PC-9 (cell line): ENCODE data around the gene IYD. TPM values are rescaled to one million over a fixed set of nuclear protein-coding genes. Genes with fewer than 3 reads are reported as not detected.
A peak's percentile ranks its signal among the peaks of the same experiment; 100 is the strongest.

Experiments
- BruUV-seq: library from RNA; stranded (reverse); fragments of 400-500 nt; replicated peaks from 2 replicates; lab custom pipeline; 2021; lab: Mats Ljungman, UMichigan
- CTCF ChIA-PET: fragments of 300-600 bp; sonication (Branson Sonifier 250); formaldehyde crosslinking; loops from one replicate; lab custom pipeline; 2022; ENCODE audit warnings: antibody characterized with exemption; lab: Charles Lee
- POLR2A ChIA-PET: fragments of 300-600 bp; sonication (Branson Sonifier 250); formaldehyde crosslinking; loops from one replicate; lab custom pipeline; 2022; ENCODE audit warnings: antibody characterized with exemption; ENCODE audit not compliant: unreplicated experiment; lab: Charles Lee
- DNase-seq, 2 experiments: peaks; one replicate each; pipeline versions ENCODE4 v3.0.0 to v3.0.0-alpha.2; 2015 to 2022; ENCODE audit warnings: mixed read lengths in 1 of 2
- H2AFZ ChIP-seq: fragments of 200-600 bp; sonication (generic); 2 replicates; pipeline ENCODE4 v1.8.1; 2017; ENCODE audit warnings: antibody characterized with exemption
- H3F3A ChIP-seq: fragments of 200-600 bp; sonication (generic); 2 replicates; pipeline ENCODE4 v1.8.1; 2017; ENCODE audit warnings: antibody characterized with exemption, mild to moderate bottlenecking, low read depth; ENCODE audit not compliant: insufficient read depth
- H3K27ac ChIP-seq: fragments of 200-600 bp; sonication (generic); 2 replicates; pipeline ENCODE4 v1.6.1; 2016; ENCODE audit warnings: mixed run types
- H3K27me3 ChIP-seq: fragments of 200-600 bp; sonication (generic); 2 replicates; pipeline ENCODE4 v1.6.1; 2016; ENCODE audit warnings: low read depth, mixed run types; ENCODE audit not compliant: insufficient read depth
- H3K36me3 ChIP-seq: fragments of 200-600 bp; sonication (generic); 2 replicates; pipeline ENCODE4 v1.6.1; 2016; ENCODE audit warnings: low read depth, mixed run types
- H3K4me1 ChIP-seq: fragments of 200-600 bp; sonication (generic); replicated peaks from 2 replicates; pipeline ENCODE4 v1.6.1; 2016; ENCODE audit warnings: mixed run types; ENCODE audit not compliant: insufficient read depth
- H3K4me2 ChIP-seq: fragments of 200-600 bp; sonication (generic); 2 replicates; pipeline ENCODE4 v1.6.1; 2017; ENCODE audit warnings: mixed run types
- H3K4me3 ChIP-seq: fragments of 200-600 bp; sonication (generic); 2 replicates; pipeline ENCODE4 v1.6.1; 2016; ENCODE audit warnings: mixed run types
- H3K79me2 ChIP-seq: fragments of 200-600 bp; sonication (generic); 2 replicates; pipeline ENCODE4 v1.6.1; 2017; ENCODE audit warnings: low read depth, mixed run types
- H3K9me2 ChIP-seq: fragments of 200-600 bp; sonication (generic); 2 replicates; pipeline ENCODE4 v1.8.1; 2017; ENCODE audit warnings: mild to moderate bottlenecking; ENCODE audit not compliant: insufficient read depth
- H3K9me3 ChIP-seq: fragments of 200-600 bp; sonication (generic); 2 replicates; pipeline ENCODE4 v1.8.1; 2016; ENCODE audit warnings: low read depth; ENCODE audit not compliant: insufficient read depth
- H4K20me1 ChIP-seq: fragments of 200-600 bp; sonication (generic); 2 replicates; pipeline ENCODE4 v1.8.1; 2017; ENCODE audit not compliant: insufficient read depth
- CTCF ChIP-seq: fragments of 200-600 bp; sonication (generic); conservative IDR thresholded peaks from 2 replicates; pipeline ENCODE4 v1.6.1; 2017; ENCODE audit warnings: mixed run types, antibody characterized with exemption, mild to moderate bottlenecking, moderate library complexity
- EZH2 ChIP-seq: fragments of 200-600 bp; sonication (generic); IDR thresholded peaks from 2 replicates; pipeline ENCODE4 v1.8.0; 2017; ENCODE audit warnings: antibody characterized with exemption, low read depth
- intact Hi-C: fragments of 100-400 bp; cut with micrococcal nuclease; formaldehyde crosslinking; loops from one replicate; pipeline ENCODE4 v1.10.0; 2022; ENCODE audit not compliant: unreplicated experiment
- total RNA-seq: library from RNA; stranded (reverse); gene quantifications from 2 replicates; pipeline ENCODE4 v1.2.3, GENCODE V29; 2021

IYD gene
- total RNA-seq, 1 experiment from 2014 or later: not detected

GRCh38 chr6:150334790-150335783, 33.7 kb upstream of the IYD start:
- POLR2A ChIA-PET: interaction anchor here (0.6 kb wide), 1 partner anchor 138 kb away, joined by 5 read pairs; no protein-coding TSS in a partner anchor
- intact Hi-C loops: loop anchor here (1.0 to 10.0 kb wide), 7 partner anchors 60 to 482 kb away; no protein-coding TSS in a partner anchor
- no peaks in the 10 kb centered on the region for H3K27me3 ChIP-seq

GRCh38 chr6:150336299-150336698, 32.5 kb upstream of the IYD start:
- ChIA-PET POLR2A (no interaction called here), CTCF (no interaction called here)
- Histone ChIP-seq H4K20me1 (no peaks in the 10 kb centered on the region), H3K9me2 (no peaks in the 10 kb centered on the region), H3K9me3 (no peaks in the 10 kb centered on the region), H3K4me1 (peaks cover 13% of the 10 kb centered on the region), H3F3A (peaks cover 10% of the 10 kb centered on the region; the same call in 1 of the 2 replicates), H3K79me2 (no peaks in the 10 kb centered on the region), H2AFZ (0 out of 2 replicates have a peak overlapping the region, but pooled peaks have one; percentile 26), H3K27ac (0 out of 2 replicates have a peak overlapping the region, but pooled peaks have one; percentile 2), H3K4me3 (0 out of 2 replicates have a peak overlapping the region, but pooled peaks have one; percentile 11), H3K36me3 (no peaks in the 10 kb centered on the region), H3K4me2 (peak overlapping the region; percentile 35; the same call in 1 of the 2 replicates), H3K27me3 (no peaks in the 10 kb centered on the region)
- intact Hi-C loops: loop anchor here (5.0 to 10.0 kb wide), 4 partner anchors 59 to 481 kb away; no protein-coding TSS in a partner anchor
- DNase-seq: peak in 1 of 2 experiments; percentile 67
- no TSS peak for BruUV-seq
- no peak for TF ChIP-seq CTCF
- no peak for TF ChIP-seq EZH2

More at GRCh38 chr6:150334790-150335783, 33.7 kb upstream of the IYD start:
- H3K4me2 ChIP-seq: no peak overlapping the region
- no peak overlapping the region for H2AFZ ChIP-seq
- H3K36me3 ChIP-seq: no peaks in the 10 kb centered on the region
- H3K9me2 ChIP-seq: no peaks in the 10 kb centered on the region
- BruUV-seq: no TSS peak
- H3K4me1 ChIP-seq: peaks cover 13% of the 10 kb centered on the region
- no peaks in the 10 kb centered on the region for H3K9me3 ChIP-seq
- no peak overlapping the region for H3K27ac ChIP-seq
- H4K20me1 ChIP-seq: no peaks in the 10 kb centered on the region
- peaks cover 10% of the 10 kb centered on the region; the same call in 1 of the 2 replicates for H3F3A ChIP-seq
- CTCF ChIA-PET: no interaction called here
- peak; percentile 92 for TF ChIP-seq CTCF
- TF ChIP-seq EZH2: no peak
- no peak overlapping the region for H3K4me3 ChIP-seq
- no peaks in the 10 kb centered on the region for H3K79me2 ChIP-seq
- DNase-seq: peak; percentile 20 to 38

- H3K4me2 ChIP-seq: peak overlapping the region; percentile 35; the same call in 1 of the 2 replicates
- ChIA-PET CTCF (no interaction called here), POLR2A (no interaction called here)
- no peak for TF ChIP-seq CTCF
- TF ChIP-seq EZH2: no peak
- peaks cover 10% of the 10 kb centered on the region; the same call in 1 of the 2 replicates for H3F3A ChIP-seq
- H3K4me1 ChIP-seq: peaks cover 13% of the 10 kb centered on the region
- H2AFZ ChIP-seq: 0 out of 2 replicates have a peak overlapping the region, but pooled peaks have one; percentile 26
- no peaks in the 10 kb centered on the region for H3K9me2 ChIP-seq
- H3K4me3 ChIP-seq: 0 out of 2 replicates have a peak overlapping the region, but pooled peaks have one; percentile 11
- 0 out of 2 replicates have a peak overlapping the region, but pooled peaks have one; percentile 2 for H3K27ac ChIP-seq
- no peaks in the 10 kb centered on the region for H3K27me3 ChIP-seq
- no peaks in the 10 kb centered on the region for H3K9me3 ChIP-seq
- no peaks in the 10 kb centered on the region for H3K36me3 ChIP-seq
- DNase-seq: no peak
- H4K20me1 ChIP-seq: no peaks in the 10 kb centered on the region
- no peaks in the 10 kb centered on the region for H3K79me2 ChIP-seq
- intact Hi-C loops: loop anchor here (5.0 to 10.0 kb wide), 4 partner anchors 58 to 481 kb away; no protein-coding TSS in a partner anchor
- BruUV-seq: no TSS peak
These were observed 32.1 kb upstream of the IYD start for GRCh38 chr6:150336708-150337107.
